GM12878 (cell line): ENCODE results near the gene MYO9B.

ENCODE experiments used
- DPF2 ChIP-seq: fragments of 450-650 bp; IDR thresholded peaks from 2 replicates; pipeline ENCODE4 v1.6.1; 2017; ENCODE audit warnings: mild to moderate bottlenecking
- EZH2 ChIP-seq: IDR thresholded peaks from 2 replicates; pipeline ENCODE4 v1.6.1; 2012; ENCODE audit warnings: low read depth, mild to moderate bottlenecking, control low read depth, inconsistent platforms, low read length, borderline replicate concordance; ENCODE audit not compliant: control insufficient read depth
- POLR2A ChIP-seq: IDR thresholded peaks from 2 replicates; pipeline ENCODE4 v1.6.1; 2011; ENCODE audit warnings: low read depth, mild to moderate bottlenecking, low read length

DNA sequence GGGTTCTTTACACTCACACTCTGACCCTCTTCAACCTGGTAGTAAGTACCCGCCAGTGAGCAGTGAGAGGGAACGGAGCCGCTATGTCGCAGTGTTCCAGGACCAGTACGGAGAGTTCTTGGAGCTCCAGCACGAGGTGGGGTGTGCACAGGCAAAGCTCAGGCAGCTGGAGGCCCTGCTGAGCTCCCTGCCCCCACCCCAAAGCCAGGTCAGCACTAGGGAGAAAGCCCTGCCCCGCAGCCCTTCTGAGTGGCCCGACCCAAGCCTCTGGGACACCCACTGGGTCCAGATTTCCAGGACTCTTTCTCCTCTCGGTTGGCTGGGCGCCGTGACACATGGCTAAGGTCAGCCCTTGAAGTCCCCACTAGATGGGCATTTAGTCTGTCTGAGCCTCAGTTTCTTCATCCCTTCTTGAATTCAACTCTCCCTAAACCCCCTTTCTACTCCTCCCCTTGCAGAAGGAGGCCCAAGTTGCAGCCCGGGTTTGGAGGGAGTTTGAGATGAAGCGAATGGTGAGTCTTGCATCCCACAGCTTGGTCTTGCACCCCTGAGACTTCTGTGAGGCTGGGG is 152.3 kb downstream of the MYO9B start:
- no peak for TF ChIP-seq POLR2A
- no peak for TF ChIP-seq DPF2
- no peak for TF ChIP-seq EZH2
